HG02763 (cell line): ENCODE measurements around the gene TBCCD1.

Experiments used
- ATAC-seq: cut with Tn5 transposase; IDR thresholded peaks from one replicate; pipeline ENCODE4 v1.9.1; 2021; ENCODE audit warnings: mild to moderate bottlenecking, moderate library complexity; ENCODE audit not compliant: unreplicated experiment

TBCCD1 gene

DNA sequence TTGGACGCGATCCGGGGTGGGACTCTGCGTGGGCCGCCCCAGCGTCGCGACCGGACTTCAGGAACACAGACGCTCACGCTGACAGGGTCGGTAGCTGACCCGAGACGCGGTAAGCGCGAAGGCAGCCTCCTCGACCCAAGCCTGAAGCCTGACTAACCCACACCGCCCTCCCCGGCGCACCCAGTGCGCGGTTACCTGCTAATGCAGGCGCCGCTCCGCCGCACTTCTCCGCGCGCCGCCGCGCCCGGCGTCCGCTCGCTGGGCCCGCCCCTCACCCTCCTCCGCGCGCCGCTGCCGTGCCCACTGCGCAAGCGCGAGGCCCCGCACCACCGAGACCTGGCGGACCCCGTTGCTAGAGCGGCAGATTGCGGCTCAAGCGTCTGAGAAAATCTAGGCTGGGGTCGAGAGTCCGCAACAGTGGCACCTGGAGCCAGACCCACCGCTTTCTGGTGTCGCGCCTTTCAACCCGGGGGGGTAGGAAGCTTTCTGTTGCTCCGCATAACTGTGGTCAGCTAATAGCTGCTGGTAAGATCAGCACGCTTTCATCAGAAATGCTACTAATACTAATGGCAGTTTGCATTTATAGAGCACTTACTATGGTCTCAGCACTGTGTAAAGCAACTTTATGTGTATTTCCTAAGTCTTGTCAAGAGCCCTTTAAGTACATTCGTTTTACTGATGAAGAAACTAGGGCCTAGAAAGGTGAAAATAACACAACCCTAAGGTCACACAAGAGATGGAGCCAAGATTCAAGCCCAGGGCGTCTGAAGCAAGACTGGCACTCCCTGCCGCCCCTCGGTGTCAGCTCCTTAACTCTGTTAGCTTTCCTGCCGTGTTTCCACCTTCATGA lies at the start of gene TBCCD1:
TSS of gene TBCCD1 (minus strand) at position 268 of the 850 bp plus-strand sequence. CDS start 3,010 bp downstream, outside the sequence.
- peak; percentile 39 for ATAC-seq

DNA sequence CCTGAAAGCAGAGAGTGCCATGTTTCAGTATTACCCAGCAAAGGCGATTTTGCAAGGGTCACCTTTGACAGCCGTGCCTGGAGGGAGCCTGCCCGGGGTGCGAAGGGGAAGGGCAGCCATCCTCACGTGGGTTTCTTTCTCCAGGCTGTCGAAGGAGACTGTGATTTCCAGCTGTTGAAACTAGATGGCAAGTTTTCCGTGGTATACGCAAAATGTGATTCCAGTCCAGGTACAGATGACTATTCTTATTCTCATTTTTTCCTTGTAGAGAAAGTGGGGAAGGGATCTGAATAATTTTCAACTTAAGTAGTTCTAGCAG lies 49.1 kb upstream of the TBCCD1 start:
- no peak for ATAC-seq

DNA sequence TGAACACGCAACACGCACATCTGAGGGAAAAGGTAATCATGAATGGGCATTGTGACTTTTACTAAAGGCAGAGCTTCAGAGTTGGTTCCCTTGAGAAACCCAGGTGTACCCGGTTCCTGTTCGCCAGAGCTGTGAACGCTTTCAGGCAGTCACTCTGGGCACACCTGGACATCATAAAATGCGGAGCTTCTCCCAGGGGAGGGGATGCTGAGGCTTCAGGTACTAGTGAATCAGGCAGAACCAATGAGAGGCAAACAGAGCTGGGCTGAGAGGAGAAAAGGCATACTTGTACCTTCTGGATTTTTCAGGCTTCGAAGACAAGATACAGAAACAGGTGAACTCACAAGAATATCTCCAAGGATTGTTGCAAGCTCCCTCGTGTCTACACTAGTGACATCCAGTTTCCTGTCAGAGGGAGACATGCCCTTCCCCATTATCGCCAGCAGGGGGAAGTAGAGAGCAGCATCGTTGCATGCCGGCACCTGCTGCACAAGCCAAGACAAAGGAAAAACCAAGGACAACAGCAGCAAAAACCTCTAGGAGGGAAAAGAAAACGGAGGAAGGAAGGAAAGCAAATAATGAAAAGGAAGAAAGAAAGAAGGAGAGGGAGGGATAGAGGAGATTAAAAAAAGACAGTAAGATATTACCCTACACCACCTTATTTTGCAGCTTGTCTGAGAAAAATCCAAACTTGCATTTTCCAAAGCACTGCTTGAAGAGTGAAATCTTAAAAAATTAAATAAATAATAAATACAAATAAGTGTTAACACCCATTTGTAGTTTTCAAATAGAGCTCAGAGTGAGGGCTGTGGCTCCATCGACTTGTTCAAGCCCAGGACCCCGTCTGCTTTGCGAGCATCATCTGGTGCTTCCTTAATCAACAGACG lies 47.7 kb upstream of the TBCCD1 start:
- ATAC-seq, result peak; percentile 53

GRCh38 chr3:186614266-186614596 lies 47.1 kb upstream of the TBCCD1 start:
- ATAC-seq, result no peak

DNA sequence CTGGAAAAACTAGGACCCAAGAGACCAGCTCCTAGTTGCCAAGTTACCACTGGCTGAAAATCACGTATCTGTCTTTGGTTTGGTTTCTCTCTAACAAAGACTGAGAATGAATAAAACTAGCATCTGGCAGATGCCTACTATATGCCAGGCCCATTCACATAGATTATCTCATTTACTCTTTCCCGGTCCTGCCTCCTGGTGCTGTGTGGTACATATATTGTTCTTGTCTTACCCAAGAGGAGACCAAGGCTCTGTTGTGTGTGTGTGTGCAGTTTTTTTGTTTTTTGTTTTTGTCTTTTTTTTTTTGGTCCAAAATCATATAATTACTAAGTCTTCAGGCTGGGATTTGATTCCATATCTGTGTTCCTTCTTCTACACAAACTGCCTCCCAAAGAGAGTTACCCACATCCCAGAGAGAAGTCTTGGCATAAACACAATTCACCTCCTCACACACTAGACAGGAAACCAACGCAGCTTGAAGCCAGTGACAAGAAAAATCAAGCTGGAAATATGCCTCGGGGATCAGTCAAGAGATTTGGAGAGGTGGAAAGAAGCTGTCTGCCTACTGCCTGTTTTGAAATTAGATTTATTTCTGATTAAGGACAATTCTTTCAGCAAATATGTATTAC lies 46.6 kb upstream of the TBCCD1 start:
- ATAC-seq, result no peak

DNA sequence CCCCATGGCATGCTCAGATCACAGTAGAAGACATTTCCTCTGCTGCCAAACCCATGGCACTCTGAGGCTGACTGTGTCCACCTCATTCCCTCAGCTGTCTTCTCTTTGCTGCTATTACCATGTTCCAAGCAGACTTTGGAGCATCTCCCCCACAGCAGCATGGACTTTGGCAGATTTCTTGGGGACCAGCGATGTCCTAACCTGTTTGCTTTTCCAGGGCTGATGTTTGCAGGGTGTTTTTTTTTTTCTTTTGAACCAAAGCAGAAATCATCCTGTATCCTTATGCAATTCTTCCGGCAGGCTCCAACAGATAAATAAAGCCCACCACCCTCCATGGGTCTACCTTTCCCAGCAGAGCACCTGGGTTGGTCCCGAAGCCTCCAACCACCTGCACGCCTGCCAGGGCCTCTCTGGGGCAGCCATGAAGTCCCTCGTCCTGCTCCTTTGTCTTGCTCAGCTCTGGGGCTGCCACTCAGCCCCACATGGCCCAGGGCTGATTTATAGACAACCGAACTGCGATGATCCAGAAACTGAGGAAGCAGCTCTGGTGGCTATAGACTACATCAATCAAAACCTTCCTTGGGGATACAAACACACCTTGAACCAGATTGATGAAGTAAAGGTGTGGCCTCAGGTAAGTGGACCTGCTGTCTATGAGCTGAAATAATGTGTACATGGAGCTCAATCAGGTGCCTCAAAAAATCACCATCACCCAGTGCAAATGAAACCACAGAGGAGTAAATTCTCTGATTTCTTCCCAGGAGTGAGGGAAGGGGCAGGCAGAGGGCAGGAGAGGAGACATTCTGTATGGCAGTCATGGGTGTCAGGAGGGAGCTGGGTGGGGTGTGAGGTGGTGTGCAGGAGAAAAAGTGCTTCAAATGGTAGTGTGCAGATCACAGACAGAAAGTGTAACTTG lies 45.8 kb upstream of the TBCCD1 start, which contains the start of gene AHSG:
TSS of gene AHSG (plus strand) at position 340 of the 916 bp plus-strand sequence. CDS start at position 422, 82 bp downstream.
- ATAC-seq, result no peak

DNA sequence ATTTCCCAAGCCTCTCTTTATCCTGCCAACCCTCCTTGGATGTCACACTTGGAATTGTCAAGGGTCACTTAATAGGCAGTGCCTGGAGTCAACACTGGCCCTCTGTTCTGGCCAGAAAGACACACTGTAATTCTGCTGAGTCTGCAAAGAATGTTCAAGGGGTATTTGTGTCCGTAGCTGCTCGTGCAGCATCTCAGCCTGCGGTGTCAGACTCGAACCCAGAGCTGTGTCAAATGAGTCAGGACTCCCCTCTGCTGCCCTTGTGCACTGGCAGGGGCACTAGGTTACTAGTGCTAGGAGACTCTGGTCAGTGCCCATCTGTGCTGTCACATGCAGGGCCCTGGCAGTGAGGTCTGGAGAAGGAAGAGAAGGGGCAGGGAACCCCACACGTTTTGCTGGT lies 44.9 kb upstream of the TBCCD1 start:
- no peak for ATAC-seq

DNA sequence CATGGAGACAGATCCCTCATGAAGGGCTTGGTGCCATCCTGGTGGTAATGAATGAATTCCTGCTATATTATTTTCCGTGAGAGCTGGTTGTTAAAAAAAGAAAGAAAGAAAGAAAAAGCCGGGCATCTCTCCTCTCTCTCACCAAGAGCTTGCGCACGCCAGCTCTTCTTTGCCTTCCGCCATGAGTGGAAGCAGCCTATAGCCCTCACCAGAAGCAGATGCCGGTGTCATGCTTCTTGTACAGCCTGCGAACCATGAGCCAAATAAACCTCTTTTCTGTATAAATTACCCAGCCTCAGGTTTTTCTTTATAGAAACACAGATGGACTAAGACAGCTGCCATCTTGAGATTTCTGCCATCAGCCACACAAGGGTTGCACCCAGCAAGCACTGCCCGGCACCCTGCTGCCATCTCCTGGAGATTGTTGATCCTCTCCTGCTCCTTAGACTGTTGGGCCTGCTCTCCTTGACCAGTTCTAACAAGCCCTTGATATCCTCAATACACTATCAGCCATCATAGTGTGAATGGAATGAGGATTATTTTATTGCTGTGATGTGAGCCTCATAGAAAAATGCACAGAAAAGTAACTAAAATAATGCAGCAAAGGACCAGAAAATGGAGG lies 42.2 kb upstream of the TBCCD1 start:
- ATAC-seq, result no peak

DNA sequence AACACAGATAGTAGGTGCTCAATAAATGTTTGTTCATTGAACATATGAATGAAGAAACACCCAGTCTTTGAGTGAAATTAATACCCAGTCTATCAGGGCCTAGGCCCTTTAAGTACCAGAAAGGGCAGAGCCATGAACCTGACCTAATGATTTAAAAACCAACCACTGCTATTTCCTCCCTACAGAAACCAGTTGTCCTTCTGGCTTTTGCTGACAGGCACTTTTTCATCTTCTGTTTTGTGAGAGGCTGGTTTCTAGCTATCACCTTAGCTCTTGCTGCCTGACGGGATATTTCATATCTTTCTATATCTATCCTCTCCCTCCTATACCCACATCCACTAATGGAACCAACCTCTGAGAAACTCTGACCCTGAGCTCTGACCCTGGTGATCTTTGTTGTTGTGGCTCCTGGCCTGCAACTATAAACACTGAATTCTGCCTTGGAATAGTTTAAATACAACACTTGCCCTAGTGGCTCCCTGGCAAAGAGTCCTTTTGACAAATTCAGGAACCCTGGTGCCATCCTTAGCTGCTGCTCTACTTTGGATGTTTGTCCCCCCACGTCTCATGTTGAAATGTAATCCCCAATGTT lies 41.6 kb upstream of the TBCCD1 start:
- ATAC-seq, result no peak

- no peak for ATAC-seq
These were observed 38.7 kb upstream of the TBCCD1 start for GRCh38 chr3:186605561-186606545.

DNA sequence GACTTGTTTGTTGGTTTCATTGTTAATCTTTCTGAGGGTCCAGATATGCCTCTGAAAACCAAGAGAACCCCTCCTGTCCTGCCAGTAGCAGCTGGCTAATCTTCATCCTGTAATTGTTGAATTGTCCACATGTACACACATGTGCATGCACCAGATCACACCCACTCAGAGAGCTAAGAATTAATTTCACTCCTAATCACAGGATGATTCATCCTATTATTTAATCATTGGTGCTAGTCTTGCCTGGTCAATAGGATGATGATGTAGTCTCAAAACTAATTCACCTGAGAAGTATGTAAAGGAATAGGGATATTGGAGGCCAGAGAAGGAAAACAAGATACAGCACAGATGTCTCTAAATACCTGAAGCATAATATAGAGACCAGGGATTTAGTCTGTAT lies 37.9 kb upstream of the TBCCD1 start:
- no peak for ATAC-seq

GRCh38 chr3:186603159-186603558 lies 36.0 kb upstream of the TBCCD1 start:
- no peak for ATAC-seq

GRCh38 chr3:186600896-186601295 lies 33.8 kb upstream of the TBCCD1 start:
- ATAC-seq, result no peak

DNA sequence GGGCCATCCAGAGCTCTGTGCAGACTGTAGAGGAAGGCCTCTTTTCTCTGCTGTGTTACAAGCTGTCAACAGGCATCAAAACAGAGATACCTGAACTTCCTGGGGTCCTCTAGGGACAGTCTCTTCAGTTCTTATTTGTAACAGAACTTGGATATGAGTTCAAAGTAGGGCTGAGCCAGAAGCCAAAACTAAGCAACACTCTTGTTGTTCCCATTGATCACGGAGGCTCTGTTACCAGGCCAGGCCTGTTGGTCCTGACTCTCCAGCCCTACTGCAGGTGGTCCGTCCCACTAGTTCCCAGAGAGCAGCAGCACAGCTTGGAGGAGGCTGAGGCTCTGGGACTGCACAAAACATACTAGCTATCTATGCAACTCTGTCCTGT lies 32.6 kb upstream of the TBCCD1 start:
- ATAC-seq, result no peak

- no peak for ATAC-seq
These were observed 32.1 kb upstream of the TBCCD1 start for GRCh38 chr3:186599142-186599784.

- no peak for ATAC-seq
These were observed 31.6 kb upstream of the TBCCD1 start for GRCh38 chr3:186598794-186599141.

DNA sequence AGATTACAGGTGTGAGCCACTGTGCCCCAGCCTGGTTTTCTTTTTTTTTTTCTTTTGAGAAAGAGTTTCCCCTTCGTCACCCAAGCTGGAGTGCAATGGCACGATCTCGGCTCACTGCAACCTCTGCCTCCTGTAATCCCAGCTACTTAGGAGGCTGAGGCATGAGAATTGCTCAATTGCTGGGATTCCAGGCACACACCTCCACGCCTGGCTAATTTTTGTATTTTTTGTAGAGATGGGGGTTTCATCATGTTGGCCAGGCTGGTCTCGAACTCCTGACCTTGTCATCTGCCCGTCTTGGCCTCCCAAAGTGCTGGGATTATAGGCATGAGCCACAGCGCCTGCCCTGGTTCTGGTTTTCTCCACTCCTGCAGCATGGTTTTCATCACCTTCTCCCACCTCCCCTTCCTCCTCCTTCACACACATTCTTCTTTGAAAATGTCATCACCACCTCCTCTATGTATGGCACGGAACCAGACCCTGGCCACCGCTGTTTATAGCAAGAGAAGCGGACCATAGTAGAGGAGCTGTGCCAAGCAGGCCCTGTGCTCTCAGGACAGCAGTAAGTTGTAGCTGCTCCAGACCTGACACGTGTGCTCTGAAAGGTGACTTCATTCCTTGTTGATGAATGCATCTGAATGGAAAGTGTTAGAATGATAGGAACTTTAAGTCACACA lies 31.1 kb upstream of the TBCCD1 start:
- no peak for ATAC-seq
